Spinal cord (tissue), 10 donors: ENCODE measurements around the gene ZNF600. TPM values are rescaled to one million over a fixed set of nuclear protein-coding genes. Genes with fewer than 3 reads are reported as not detected.
"Not testable (repeated sequence)": the region's sequence is repeated elsewhere in the genome, so short reads cannot be mapped to it uniquely, and the experiment has no call there.

Source experiments
- DNase-seq, 6 donors: peaks; one replicate each; pipeline versions ENCODE4 v3.0.0 to v3.0.0-alpha.2; 2013 to 2015; ENCODE audit warnings: low spot score in 6 of 6, low read depth in 4 of 6
- H3K27ac ChIP-seq: one replicate; pipeline ENCODE4 v1.5.1; 2013; ENCODE audit warnings: low read depth, low read length, control low read depth
- H3K27me3 ChIP-seq: one replicate; pipeline ENCODE4 v1.6.1; 2013; ENCODE audit warnings: low read length; ENCODE audit not compliant: control insufficient read depth, insufficient read depth
- H3K36me3 ChIP-seq: one replicate; pipeline ENCODE4 v1.6.1; 2013; ENCODE audit warnings: low read length; ENCODE audit not compliant: control insufficient read depth, insufficient read depth
- H3K4me1 ChIP-seq: one replicate; pipeline ENCODE4 v1.6.1; 2013; ENCODE audit warnings: low read length; ENCODE audit not compliant: control insufficient read depth, insufficient read depth
- H3K4me3 ChIP-seq: one replicate; pipeline ENCODE4 v1.5.1; 2013; ENCODE audit warnings: low read depth, low read length, control low read depth
- H3K9me3 ChIP-seq: one replicate; pipeline ENCODE4 v1.6.1; 2013; ENCODE audit warnings: low read length; ENCODE audit not compliant: control insufficient read depth, insufficient read depth
- WGBS: methylation state at CpG from one replicate; pipeline ENCODE4 v1.1.5; 2013; ENCODE audit warnings: missing lambda C conversion rate; ENCODE audit not compliant: insufficient coverage; 5-methylcytosine and 5-hydroxymethylcytosine counted together
- long read RNA-seq, 4 donors: transcript quantifications; one replicate each; lab custom pipeline, GENCODE V29; 2026
- polyA plus RNA-seq, 2 donors: library from polyadenylated mRNA; unstranded; fragments of 120-200 nt; gene quantifications; one replicate each; pipeline ENCODE4 v1.2.1, GENCODE V29; 2013; ENCODE audit not compliant: insufficient read length in 2 of 2
- total RNA-seq, 2 donors: library from RNA; depleted of rRNA in 1 of 2; stranded (reverse); fragments of 120-200 nt in 1 of 2; fragments of >200 nt in 1 of 2; gene quantifications; one replicate each; pipeline versions ENCODE4 v1.2.3 to v1.2.4, GENCODE V29; 2013 to 2014
- donor health status: healthy.

Gene ZNF600
- total RNA-seq (1 to 10 TPM; 2.1 to 5.7 TPM), polyA plus RNA-seq (1 to 10 TPM in 1 of 2 donors, under 1 TPM in 1; 0.92 to 2.4 TPM)
- long read RNA-seq, donor 1, partial matches to known transcripts, result 0 of 2 reads
- long read RNA-seq, donor 1, other reads (novel, unspliced or antisense), result 0 of 2 reads
- long read RNA-seq, donor 2, result 0 reads
- long read RNA-seq, donor 3, partial matches to known transcripts, result 0 of 2 reads
- long read RNA-seq, donor 3, other reads (novel, unspliced or antisense), result 0 of 2 reads
- long read RNA-seq, donor 4, result 0 reads

GRCh38 chr19:52786464-52787354, at the start of gene ZNF600:
TSS of gene ZNF600 (minus strand) at chr19:52786791. CDS start at chr19:52778888, 7,903 bp downstream.
- H3K4me3 ChIP-seq, result peak within 1 kb of the TSS; percentile 44
- not testable (repeated sequence) for H3K36me3 ChIP-seq, H3K27me3 ChIP-seq, H3K9me3 ChIP-seq, H3K27ac ChIP-seq
- under 1% methylated on average over 45 of the region's 47 CpGs for WGBS
- peaks cover 16% of the 10 kb centered on the region for H3K4me1 ChIP-seq
- DNase-seq, result peak in 5 of 6 donors; percentile 1 to 56 (median 4)

GRCh38 chr19:52834289-52834688, 47.7 kb upstream of the ZNF600 start:
- not testable (repeated sequence) for H3K27ac ChIP-seq, H3K4me3 ChIP-seq, H3K27me3 ChIP-seq, DNase-seq, H3K36me3 ChIP-seq, H3K9me3 ChIP-seq, H3K4me1 ChIP-seq
- no CpG with 5 or more reads among the region's 1 CpG for WGBS

GRCh38 chr19:52833541-52833940, 47.0 kb upstream of the ZNF600 start:
- WGBS, result 56% methylated on average over 4 of the region's 5 CpGs
- H3K4me3 ChIP-seq, H3K36me3 ChIP-seq, DNase-seq, H3K27ac ChIP-seq, H3K9me3 ChIP-seq, H3K4me1 ChIP-seq, H3K27me3 ChIP-seq: not testable (repeated sequence)

- DNase-seq, H3K9me3 ChIP-seq, H3K27ac ChIP-seq, H3K27me3 ChIP-seq, H3K4me3 ChIP-seq, H3K36me3 ChIP-seq, H3K4me1 ChIP-seq: not testable (repeated sequence)
- WGBS, result 67% methylated on average over 1 of the region's 7 CpGs
Measured at GRCh38 chr19:52829866-52830265, 43.3 kb upstream of the ZNF600 start.

GRCh38 chr19:52825765-52826164, 39.2 kb upstream of the ZNF600 start:
- Histone ChIP-seq H3K4me1 (peaks cover 7% of the 10 kb centered on the region), H3K9me3 (no peaks in the 10 kb centered on the region), H3K27me3 (no peaks in the 10 kb centered on the region), H3K4me3 (no peak overlapping the region), H3K36me3 (no peaks in the 10 kb centered on the region), H3K27ac (no peak overlapping the region)
- 73% methylated on average over 2 of the region's 5 CpGs for WGBS
- DNase-seq, result no peak

- DNase-seq, result no peak
- Histone ChIP-seq H3K36me3 (no peaks in the 10 kb centered on the region), H3K9me3 (no peaks in the 10 kb centered on the region), H3K4me3 (no peak overlapping the region), H3K27ac (no peak overlapping the region), H3K4me1 (peaks cover 8% of the 10 kb centered on the region), H3K27me3 (no peaks in the 10 kb centered on the region)
- WGBS, result 93% methylated on average over 7 of the region's 12 CpGs
Measured at GRCh38 chr19:52823676-52824075, 37.1 kb upstream of the ZNF600 start.

- H3K27me3 ChIP-seq, result not testable (repeated sequence)
- 0% methylated on average over 16 of the region's 44 CpGs for WGBS
Measured at GRCh38 chr19:52821204-52821960, 34.8 kb upstream of the ZNF600 start, which contains the start of gene ZNF28. TSS of gene ZNF28 (minus strand) at chr19:52821633. CDS start at chr19:52817958, 3,675 bp downstream.

GRCh38 chr19:52820472-52821203, 34.0 kb upstream of the ZNF600 start:
- H3K36me3 ChIP-seq, H3K27me3 ChIP-seq, H3K27ac ChIP-seq, H3K9me3 ChIP-seq, H3K4me1 ChIP-seq: not testable (repeated sequence)
- DNase-seq, result peak in 1 of 6 donors; percentile 25
- peak overlapping the region; percentile 49 for H3K4me3 ChIP-seq
- WGBS, result 10% methylated on average over 10 of the region's 19 CpGs

More at GRCh38 chr19:52821204-52821960, 34.8 kb upstream of the ZNF600 start, which contains the start of gene ZNF28:
- peak within 1 kb of the TSS; percentile 49 for H3K4me3 ChIP-seq
- not testable (repeated sequence) for H3K36me3 ChIP-seq, H3K4me1 ChIP-seq, H3K9me3 ChIP-seq, H3K27ac ChIP-seq
- peak in 5 of 6 donors; percentile 17 to 84 (median 19) for DNase-seq

GRCh38 chr19:52809801-52810200, 23.2 kb upstream of the ZNF600 start:
- no peak for DNase-seq
- Histone ChIP-seq H3K27ac (no peak overlapping the region), H3K9me3 (no peaks in the 10 kb centered on the region), H3K27me3 (no peaks in the 10 kb centered on the region), H3K4me1 (no peaks in the 10 kb centered on the region), H3K36me3 (peaks cover 19% of the 10 kb centered on the region), H3K4me3 (no peak overlapping the region)
- WGBS, result 98% methylated on average over 32 of the region's 32 CpGs
